Neuron (in vitro differentiated cells): Measurements from ENCODE around the gene C10orf90.

Source experiments
- H2AFZ ChIP-seq: one replicate; pipeline ENCODE4 v1.6.1; 2013; ENCODE audit warnings: low read depth, mild to moderate bottlenecking, inconsistent platforms, low read length, moderate library complexity
- H3K27me3 ChIP-seq: one replicate; pipeline ENCODE4 v1.6.1; 2013; ENCODE audit warnings: low read length; ENCODE audit not compliant: insufficient read depth
- H3K36me3 ChIP-seq: one replicate; pipeline ENCODE4 v1.6.1; 2013; ENCODE audit warnings: low read length; ENCODE audit not compliant: insufficient read depth
- H3K4me1 ChIP-seq: one replicate; pipeline ENCODE4 v1.6.1; 2013; ENCODE audit warnings: low read length; ENCODE audit not compliant: insufficient read depth
- H3K4me3 ChIP-seq: 2 replicates; pipeline ENCODE4 v1.5.1; 2013; ENCODE audit warnings: mild to moderate bottlenecking, low read length, moderate library complexity
- H3K9me3 ChIP-seq: one replicate; pipeline ENCODE4 v1.6.1; 2013; ENCODE audit warnings: low read length

C10orf90 gene

DNA sequence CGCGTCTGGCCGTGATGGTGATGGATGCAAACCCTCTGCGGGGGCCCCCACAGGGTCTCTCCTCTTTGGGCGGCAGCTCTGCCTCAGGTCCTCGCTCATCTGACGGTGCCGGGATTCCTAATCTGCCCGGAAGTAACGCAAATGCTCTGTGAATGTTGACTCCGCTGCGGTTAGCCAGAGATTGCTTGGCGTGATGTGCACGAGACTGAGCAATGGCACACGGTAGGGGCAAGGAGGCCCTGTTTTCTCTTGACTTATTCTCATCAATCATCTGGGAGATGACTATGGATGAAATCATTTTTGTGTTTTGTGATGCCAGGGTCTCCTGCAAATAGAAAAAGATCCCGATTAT is 165.8 kb downstream of the C10orf90 start:
- no peaks in the 10 kb centered on the region for H3K9me3 ChIP-seq
- no peaks in the 10 kb centered on the region for H3K27me3 ChIP-seq
- no peaks in the 10 kb centered on the region for H3K4me1 ChIP-seq
- H3K36me3 ChIP-seq: no peaks in the 10 kb centered on the region
- H2AFZ ChIP-seq: no peak overlapping the region
- no peak overlapping the region for H3K4me3 ChIP-seq

DNA sequence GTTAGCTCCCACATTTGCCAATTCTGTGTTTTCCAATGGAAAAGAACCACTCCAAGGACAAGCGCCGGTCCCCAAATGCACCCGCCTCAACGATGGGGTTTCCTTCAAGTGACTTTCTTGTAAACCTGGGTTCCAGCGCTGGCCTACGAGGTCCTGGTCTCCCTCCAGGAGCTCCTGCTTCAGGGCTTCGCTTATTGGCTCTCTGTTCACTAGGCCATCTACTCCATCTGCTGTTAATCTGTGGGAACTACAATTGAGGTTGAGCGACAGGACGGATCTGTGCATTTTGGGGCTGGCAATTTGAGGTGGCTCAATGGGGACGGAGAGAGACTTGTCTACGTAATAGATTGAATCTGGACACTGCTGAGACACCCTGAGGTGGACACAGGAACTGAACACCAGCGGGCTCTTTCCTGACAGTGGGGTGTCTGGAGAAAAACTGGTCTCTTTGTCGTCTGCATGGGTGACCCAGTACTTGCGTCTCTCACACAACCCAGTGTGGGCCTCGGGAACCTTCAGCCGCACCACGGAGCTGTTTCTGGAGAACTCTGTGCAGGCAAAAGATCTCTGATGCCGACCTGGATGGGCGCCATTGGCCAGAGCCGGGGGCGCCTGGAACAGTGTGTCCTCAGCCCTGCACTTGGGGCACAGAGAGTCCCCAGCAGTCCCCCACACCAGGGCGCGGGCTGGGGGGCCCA is 166.3 kb downstream of the C10orf90 start:
- Histone ChIP-seq H3K4me3 (no peak overlapping the region), H3K36me3 (no peaks in the 10 kb centered on the region), H3K4me1 (no peaks in the 10 kb centered on the region), H3K27me3 (no peaks in the 10 kb centered on the region), H3K9me3 (no peaks in the 10 kb centered on the region), H2AFZ (no peak overlapping the region)

DNA sequence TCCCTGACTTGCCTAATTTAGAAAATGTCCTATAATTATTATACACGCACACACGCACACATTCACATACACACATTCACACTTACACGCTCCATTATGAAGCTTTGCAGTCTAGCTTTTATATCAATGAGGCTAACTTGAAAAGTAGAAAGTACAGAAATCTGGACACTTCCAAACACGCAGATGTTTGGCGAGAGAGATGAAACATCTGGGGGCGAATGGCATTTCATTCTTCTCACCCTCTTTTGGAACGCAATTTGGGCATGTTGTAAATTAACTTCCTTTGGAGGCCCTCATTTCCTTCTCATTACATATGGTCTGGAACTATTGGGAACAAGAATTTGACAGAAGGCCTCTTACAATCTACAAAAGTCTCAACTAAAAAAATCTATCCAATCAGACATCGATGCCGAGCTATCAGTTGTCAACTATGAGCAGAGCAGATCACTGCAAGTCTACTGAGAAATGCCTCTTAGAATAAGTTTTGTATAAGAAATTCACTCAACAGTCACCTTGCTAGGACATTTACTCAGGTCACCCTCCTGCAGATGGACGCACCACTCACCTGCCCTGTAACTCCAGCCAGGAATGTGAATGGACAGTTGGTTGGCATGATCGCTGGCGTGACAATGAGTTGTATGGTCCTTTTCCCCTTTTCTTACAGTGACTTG is 167.0 kb downstream of the C10orf90 start:
- no peak overlapping the region for H3K4me3 ChIP-seq
- H3K9me3 ChIP-seq: no peaks in the 10 kb centered on the region
- no peaks in the 10 kb centered on the region for H3K4me1 ChIP-seq
- H3K36me3 ChIP-seq: no peaks in the 10 kb centered on the region
- H3K27me3 ChIP-seq: no peaks in the 10 kb centered on the region
- no peak overlapping the region for H2AFZ ChIP-seq

DNA sequence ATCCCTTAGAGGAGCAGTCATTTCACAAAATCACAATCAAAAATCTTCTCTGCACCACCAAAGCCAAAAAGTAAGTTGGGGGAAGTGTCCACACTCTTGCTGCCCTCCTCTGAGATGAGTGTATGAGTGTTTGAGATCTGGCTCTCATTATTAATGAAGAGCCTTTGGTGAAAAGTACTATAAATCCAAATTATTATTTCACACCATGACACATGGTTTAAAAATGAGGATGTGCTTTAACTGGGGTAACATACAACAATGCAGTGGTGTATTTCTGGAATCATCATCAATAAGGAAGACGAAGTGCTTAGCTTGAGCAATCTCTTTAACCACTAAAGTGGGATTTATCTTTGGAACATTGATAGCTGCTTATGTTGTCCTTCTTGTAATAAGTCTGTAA is 168.1 kb downstream of the C10orf90 start:
- H3K27me3 ChIP-seq: no peaks in the 10 kb centered on the region

DNA sequence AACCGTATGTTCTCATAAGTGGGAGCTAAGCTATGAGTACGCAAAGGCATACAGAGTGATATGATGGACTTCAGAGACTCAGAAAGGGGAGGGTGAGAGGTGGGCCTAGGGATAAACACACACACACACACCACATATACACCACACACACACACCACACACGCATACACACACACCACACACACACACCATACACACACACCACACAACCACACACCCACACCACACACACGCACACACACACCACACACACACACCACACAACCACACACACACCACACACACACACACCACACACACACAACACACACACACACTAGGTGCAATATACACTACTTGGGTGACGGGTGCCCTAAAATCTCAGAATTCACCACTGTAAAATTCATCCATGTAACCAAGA is 168.7 kb downstream of the C10orf90 start:
- no peak overlapping the region for H2AFZ ChIP-seq

More for the DNA sequence above, 168.1 kb downstream of the C10orf90 start:
- Histone ChIP-seq H3K4me1 (no peaks in the 10 kb centered on the region), H3K9me3 (no peaks in the 10 kb centered on the region), H3K4me3 (no peak overlapping the region), H2AFZ (no peak overlapping the region), H3K36me3 (no peaks in the 10 kb centered on the region)

DNA sequence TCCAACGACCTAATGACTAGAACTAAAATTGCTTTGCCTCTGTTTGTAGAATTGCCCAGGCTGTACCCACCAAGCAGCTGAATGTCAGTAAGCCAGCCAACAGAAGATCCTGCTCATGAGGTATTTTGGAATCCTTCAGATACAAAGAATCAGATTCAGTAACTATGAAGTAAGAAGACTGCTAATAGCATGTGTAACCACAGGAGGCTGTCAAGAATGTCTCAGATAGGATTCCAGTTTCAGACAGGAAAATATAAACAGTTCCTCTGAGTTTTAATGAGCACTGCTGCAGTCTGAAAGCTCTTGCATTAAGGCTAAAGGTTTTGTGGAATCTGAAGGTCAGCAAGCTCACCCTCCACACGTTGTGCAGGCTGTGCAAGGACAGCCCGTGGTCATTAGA is 169.6 kb downstream of the C10orf90 start:
- Histone ChIP-seq H3K4me3 (no peak overlapping the region), H3K4me1 (no peaks in the 10 kb centered on the region), H3K36me3 (no peaks in the 10 kb centered on the region), H3K27me3 (no peaks in the 10 kb centered on the region), H3K9me3 (no peaks in the 10 kb centered on the region), H2AFZ (no peak overlapping the region)

More for the DNA sequence above, 168.7 kb downstream of the C10orf90 start:
- H3K27me3 ChIP-seq: no peaks in the 10 kb centered on the region
- H3K4me1 ChIP-seq: no peaks in the 10 kb centered on the region
- H3K9me3 ChIP-seq: no peaks in the 10 kb centered on the region
- H3K4me3 ChIP-seq: no peak overlapping the region
- H3K36me3 ChIP-seq: no peaks in the 10 kb centered on the region

DNA sequence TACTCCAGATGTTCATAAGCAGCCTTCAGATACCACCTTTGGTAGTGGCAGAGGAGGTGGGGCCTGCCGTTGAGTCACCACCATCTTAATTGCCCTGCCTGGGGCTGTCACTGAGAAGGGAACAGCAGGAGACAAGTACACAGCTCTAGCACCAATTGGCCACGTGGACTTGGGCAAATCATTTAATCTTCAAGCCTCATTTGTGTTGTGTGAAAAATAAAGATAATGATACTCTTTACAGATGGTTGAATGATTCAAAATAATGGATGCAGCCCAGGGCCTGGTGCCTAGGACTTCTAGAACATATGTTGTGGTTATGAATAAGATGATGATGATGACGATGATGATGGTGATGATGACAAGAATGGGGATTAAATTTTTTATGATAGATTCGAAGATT is 170.3 kb downstream of the C10orf90 start:
- Histone ChIP-seq H3K4me3 (no peak overlapping the region), H3K9me3 (no peaks in the 10 kb centered on the region), H3K4me1 (no peaks in the 10 kb centered on the region), H3K27me3 (no peaks in the 10 kb centered on the region), H3K36me3 (no peaks in the 10 kb centered on the region), H2AFZ (no peak overlapping the region)

DNA sequence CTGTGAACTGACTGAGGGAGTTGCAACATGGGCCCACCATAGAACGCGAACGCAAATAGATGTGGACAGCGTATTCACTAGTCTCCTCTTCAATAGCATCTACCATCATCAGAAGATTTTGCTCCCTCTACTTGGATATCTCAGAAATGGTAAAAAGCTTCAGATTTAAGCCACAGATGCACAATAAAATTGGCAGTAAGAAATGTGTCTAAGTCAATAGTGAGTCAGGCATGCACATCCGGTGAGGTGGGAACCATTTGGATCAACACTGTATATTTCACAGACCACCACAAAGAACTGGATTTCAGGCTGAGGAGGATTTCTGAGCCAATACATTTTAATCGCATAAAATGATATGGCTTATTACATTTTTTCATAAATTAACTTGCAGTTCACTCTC is 170.7 kb downstream of the C10orf90 start:
- H3K9me3 ChIP-seq: no peaks in the 10 kb centered on the region
- H3K36me3 ChIP-seq: no peaks in the 10 kb centered on the region
- no peaks in the 10 kb centered on the region for H3K27me3 ChIP-seq
- no peaks in the 10 kb centered on the region for H3K4me1 ChIP-seq
- H2AFZ ChIP-seq: no peak overlapping the region
- no peak overlapping the region for H3K4me3 ChIP-seq

DNA sequence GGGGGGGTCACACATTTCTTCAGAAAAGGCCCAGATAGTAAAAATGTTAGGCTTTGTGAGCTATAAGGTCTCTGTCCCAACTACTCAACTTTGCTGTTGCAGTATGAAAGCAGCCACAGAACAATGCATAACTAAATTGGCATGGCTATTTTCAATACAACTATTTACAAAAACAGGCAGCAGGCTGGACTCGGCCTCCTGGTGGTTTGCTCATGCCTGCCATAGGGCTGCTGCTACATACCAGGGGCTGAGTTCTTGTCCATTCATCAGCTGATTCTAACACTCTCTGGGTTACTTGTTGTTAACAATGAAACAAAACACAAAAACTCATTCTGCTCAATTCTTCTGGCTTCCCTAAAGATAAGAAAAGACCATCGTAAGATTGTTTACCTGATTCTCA is 172.8 kb downstream of the C10orf90 start:
- Histone ChIP-seq H2AFZ (no peak overlapping the region), H3K27me3 (no peaks in the 10 kb centered on the region)

DNA sequence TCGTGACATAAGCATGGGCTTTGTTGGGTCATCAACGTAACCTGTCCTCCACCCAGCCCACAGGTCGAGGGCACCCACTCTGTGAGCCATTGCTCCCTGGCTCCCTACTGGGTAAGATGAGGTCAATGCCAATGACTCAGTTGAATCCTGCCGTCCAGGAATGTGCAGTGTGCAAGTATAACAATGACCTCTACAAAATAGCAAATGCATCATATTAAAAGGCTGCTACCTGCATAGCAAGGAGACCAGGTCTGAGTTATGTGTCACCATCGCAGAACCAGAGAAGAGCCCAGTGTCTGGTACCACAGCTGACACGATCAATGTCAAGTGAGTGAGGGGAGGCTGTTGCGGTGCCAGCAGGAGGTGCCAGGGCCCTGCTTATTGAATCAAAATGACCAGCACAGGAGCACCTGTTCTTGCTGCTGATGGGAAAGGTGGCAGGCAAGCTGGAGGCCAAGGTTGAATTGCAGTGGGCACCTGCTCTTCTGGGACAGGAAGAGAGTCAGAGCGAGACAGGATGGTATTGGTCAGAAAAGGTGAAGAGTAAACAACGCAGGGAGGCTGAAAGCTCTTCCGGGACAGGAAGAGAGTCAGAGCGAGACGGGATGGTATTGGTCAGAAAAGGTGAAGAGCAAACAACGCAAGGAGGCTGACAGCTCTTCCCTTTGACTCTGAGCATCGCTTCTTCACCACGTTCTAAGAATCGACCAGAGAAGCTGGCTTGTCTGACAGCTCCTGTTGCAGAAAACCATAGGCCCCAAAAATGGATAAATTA is 173.5 kb downstream of the C10orf90 start:
- Histone ChIP-seq H3K4me1 (no peaks in the 10 kb centered on the region), H3K9me3 (no peaks in the 10 kb centered on the region), H2AFZ (no peak overlapping the region), H3K4me3 (no peak overlapping the region), H3K27me3 (no peaks in the 10 kb centered on the region), H3K36me3 (no peaks in the 10 kb centered on the region)

More for the DNA sequence above, 172.8 kb downstream of the C10orf90 start:
- Histone ChIP-seq H3K4me1 (no peaks in the 10 kb centered on the region), H3K9me3 (no peaks in the 10 kb centered on the region), H3K36me3 (no peaks in the 10 kb centered on the region), H3K4me3 (no peak overlapping the region)

DNA sequence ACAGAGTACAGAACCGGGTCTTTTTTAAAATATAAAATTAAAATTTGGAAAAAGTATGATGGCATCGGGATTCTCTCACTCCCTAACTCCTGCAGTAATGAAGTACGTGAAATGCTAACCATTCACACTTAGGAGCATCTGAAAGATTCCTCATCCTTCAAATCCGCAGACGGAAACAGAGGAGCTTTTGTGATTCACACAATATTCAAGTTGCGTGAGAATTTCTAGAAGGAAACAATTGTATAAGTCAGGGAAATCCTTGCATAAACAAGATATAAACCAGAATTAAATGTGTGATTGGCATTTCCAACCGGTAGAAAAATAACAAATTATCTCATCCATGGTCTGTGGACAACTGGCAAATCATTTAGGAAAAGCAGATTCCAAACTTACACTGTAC is 179.0 kb downstream of the C10orf90 start:
- no peaks in the 10 kb centered on the region for H3K4me1 ChIP-seq
- H3K4me3 ChIP-seq: no peak overlapping the region
- no peak overlapping the region for H2AFZ ChIP-seq
- H3K9me3 ChIP-seq: no peaks in the 10 kb centered on the region
- H3K36me3 ChIP-seq: no peaks in the 10 kb centered on the region
- H3K27me3 ChIP-seq: no peaks in the 10 kb centered on the region

DNA sequence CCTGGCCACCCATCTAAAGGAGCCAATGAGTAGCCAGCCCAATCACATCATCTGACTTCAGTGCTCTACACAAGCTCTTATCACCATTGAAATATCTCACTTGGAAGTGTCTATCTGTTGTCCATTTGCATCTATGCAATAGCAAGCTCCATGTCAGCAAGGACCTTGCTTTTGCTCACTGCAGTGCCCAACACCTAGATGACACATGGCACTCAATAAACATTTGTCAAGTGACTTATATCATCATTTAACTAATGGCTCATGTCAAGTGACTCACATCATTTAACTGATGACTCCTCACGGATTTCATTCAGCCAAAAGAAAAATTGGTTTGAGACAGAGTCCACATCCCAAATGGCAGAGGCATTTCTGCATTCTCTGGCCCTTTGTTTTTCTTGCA is 189.3 kb downstream of the C10orf90 start:
- H2AFZ ChIP-seq: no peak overlapping the region
- no peak overlapping the region for H3K4me3 ChIP-seq
- no peaks in the 10 kb centered on the region for H3K9me3 ChIP-seq
- no peaks in the 10 kb centered on the region for H3K27me3 ChIP-seq
- H3K4me1 ChIP-seq: no peaks in the 10 kb centered on the region
- no peaks in the 10 kb centered on the region for H3K36me3 ChIP-seq

DNA sequence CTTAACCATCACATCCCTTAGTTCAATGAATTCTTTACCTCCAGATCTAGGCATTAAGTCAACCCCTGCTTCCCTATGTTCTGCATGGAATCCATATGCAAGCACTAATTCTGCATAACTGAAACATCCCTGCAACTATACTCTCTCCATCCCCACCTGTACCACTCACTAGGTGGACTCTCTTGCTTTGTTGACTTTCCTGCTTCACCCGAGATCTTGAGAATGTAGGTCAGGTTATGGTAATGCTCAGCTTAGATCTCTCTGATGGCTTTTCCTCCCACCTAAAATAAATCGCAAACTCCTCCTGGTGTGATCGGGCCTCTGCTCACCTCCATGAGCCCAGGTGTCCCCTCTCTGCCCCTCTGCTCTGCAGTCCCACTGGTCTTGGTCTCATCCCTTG is 189.8 kb downstream of the C10orf90 start:
- Histone ChIP-seq H3K36me3 (no peaks in the 10 kb centered on the region), H3K27me3 (no peaks in the 10 kb centered on the region), H2AFZ (no peak overlapping the region), H3K4me1 (no peaks in the 10 kb centered on the region), H3K4me3 (no peak overlapping the region), H3K9me3 (no peaks in the 10 kb centered on the region)
